HEK293T (cell line): ENCODE data around the gene USPL1.

ENCODE experiments used
- BHLHE40 ChIP-seq: fragments of 450-650 bp; IDR thresholded peaks from 2 replicates; pipeline ENCODE4 v1.6.1; 2016; ENCODE audit warnings: mild to moderate bottlenecking, moderate library complexity, borderline replicate concordance
- CTBP1 ChIP-seq: fragments of 450-650 bp; IDR thresholded peaks from 2 replicates; pipeline ENCODE4 v1.6.1; 2016; ENCODE audit warnings: borderline replicate concordance
- ELF4 ChIP-seq: fragments of 450-650 bp; IDR thresholded peaks from 2 replicates; pipeline ENCODE4 v1.6.1; 2017; ENCODE audit warnings: antibody characterized with exemption
- FOXA1 ChIP-seq: fragments of 450-650 bp; IDR thresholded peaks from 2 replicates; pipeline ENCODE4 v1.6.1; 2016; ENCODE audit warnings: mild to moderate bottlenecking
- FOXK2 ChIP-seq: fragments of 450-650 bp; IDR thresholded peaks from 2 replicates; pipeline ENCODE4 v1.6.1; 2016; ENCODE audit warnings: mild to moderate bottlenecking
- FOXM1 ChIP-seq: fragments of 450-650 bp; IDR thresholded peaks from 2 replicates; pipeline ENCODE4 v1.6.1; 2017; ENCODE audit warnings: mild to moderate bottlenecking, borderline replicate concordance
- HDGF ChIP-seq: fragments of 450-650 bp; IDR thresholded peaks from 2 replicates; pipeline ENCODE4 v1.6.1; 2017; ENCODE audit warnings: antibody characterized with exemption, borderline replicate concordance
- SP1 ChIP-seq: fragments of 450-650 bp; IDR thresholded peaks from 2 replicates; pipeline ENCODE4 v1.6.1; 2017
- TARDBP ChIP-seq: fragments of 450-650 bp; IDR thresholded peaks from 2 replicates; pipeline ENCODE4 v1.6.1; 2016

GRCh38 chr13:30668312-30668711, 50.6 kb downstream of the USPL1 start:
- TF ChIP-seq HDGF (no peak), BHLHE40 (no peak), SP1 (no peak), FOXK2 (no peak), TARDBP (no peak), CTBP1 (no peak), FOXM1 (no peak), FOXA1 (no peak), ELF4 (no peak)
